VCaP (cell line): ENCODE measurements around the gene HEXB.

ENCODE experiments used
- H3K27ac ChIP-seq: fragments of 450-650 bp; 2 replicates; pipeline ENCODE4 v1.5.1; 2017
- CTCF ChIP-seq: fragments of 450-650 bp; conservative IDR thresholded peaks from 2 replicates; pipeline ENCODE4 v1.5.1; 2017; ENCODE audit warnings: mild to moderate bottlenecking, moderate library complexity

Gene HEXB

GRCh38 chr5:74659172-74659571 is 25.9 kb upstream of the HEXB start:
- no peak overlapping the region for H3K27ac ChIP-seq
- no peak for TF ChIP-seq CTCF

DNA sequence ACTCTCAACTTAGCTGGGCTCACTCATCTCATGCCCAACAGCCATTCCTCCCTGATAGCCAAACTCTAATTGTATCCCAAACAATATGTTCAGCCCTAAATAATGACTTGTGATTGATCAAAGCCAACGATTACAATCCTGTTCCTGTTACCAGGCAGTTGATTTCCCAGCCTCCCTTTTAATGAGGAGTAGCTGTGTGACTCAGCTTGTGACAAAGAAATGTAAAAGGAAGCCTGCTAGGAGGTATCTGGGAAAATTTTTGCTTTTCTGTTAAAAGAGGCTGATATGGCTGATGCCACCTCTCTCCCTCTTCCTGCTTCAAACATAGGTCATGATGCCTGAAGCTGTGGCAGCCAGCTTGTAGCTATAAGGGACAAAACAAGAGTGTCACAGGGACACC is 24.9 kb upstream of the HEXB start:
- H3K27ac ChIP-seq = no peak overlapping the region
- no peak for TF ChIP-seq CTCF

GRCh38 chr5:74660873-74661272 is 24.2 kb upstream of the HEXB start:
- no peak for TF ChIP-seq CTCF
- H3K27ac ChIP-seq = no peak overlapping the region

- H3K27ac ChIP-seq = no peak overlapping the region
- no peak for TF ChIP-seq CTCF
Measured at GRCh38 chr5:74664551-74664950, 20.5 kb upstream of the HEXB start.

- no peak overlapping the region for H3K27ac ChIP-seq
- TF ChIP-seq CTCF = no peak
Measured at GRCh38 chr5:74665273-74665672, 19.8 kb upstream of the HEXB start.

DNA sequence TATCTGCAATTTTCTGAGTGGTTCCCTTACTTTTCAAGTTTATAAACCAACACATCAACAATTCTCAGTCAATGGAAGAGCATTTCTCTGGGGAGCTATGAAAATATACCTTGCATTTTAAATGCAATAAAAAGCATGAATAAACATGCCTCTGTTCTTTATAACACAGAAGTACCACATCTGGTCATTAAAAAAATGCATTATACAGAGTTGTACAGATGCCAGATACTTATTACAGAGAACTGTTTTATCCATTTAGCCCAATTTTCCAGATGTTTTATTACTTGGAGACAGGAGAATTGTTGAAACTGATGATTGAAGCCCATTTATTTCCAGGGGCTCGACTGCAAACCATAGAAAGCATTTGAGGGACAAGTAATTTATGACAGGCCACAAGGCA is 19.2 kb upstream of the HEXB start:
- no peak overlapping the region for H3K27ac ChIP-seq
- TF ChIP-seq CTCF = no peak

GRCh38 chr5:74667396-74667795 is 17.6 kb upstream of the HEXB start:
- no peak overlapping the region for H3K27ac ChIP-seq
- no peak for TF ChIP-seq CTCF

- no peak for TF ChIP-seq CTCF
- H3K27ac ChIP-seq = no peak overlapping the region
Measured at GRCh38 chr5:74669821-74670220, 15.2 kb upstream of the HEXB start.
